ENCODE measurements around the gene MAP2K5.

Gene MAP2K5

DNA sequence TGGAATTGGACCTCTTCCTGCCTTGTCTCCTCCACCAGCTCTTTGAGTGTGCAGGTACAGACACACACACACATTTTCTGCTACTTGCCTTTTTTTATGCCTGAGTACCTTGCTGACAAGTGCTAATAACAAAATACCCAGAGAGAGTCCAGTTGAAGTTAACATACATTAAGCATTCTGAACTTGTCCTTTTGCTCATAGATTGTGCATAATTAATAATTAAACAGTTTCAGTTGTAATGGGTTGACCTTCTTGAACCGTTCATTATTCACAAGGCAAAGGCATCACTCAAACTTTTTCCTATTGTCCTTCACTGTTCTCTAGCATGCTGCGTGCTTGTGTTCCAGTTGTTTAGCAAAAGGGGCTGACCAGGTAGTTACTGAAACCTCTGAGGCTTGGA lies 223.2 kb downstream of the MAP2K5 start:
- DNase-seq = no peak

- DNase-seq = no peak
Observed at GRCh38 chr15:67766968-67767367, 224.5 kb downstream of the MAP2K5 start.

DNA sequence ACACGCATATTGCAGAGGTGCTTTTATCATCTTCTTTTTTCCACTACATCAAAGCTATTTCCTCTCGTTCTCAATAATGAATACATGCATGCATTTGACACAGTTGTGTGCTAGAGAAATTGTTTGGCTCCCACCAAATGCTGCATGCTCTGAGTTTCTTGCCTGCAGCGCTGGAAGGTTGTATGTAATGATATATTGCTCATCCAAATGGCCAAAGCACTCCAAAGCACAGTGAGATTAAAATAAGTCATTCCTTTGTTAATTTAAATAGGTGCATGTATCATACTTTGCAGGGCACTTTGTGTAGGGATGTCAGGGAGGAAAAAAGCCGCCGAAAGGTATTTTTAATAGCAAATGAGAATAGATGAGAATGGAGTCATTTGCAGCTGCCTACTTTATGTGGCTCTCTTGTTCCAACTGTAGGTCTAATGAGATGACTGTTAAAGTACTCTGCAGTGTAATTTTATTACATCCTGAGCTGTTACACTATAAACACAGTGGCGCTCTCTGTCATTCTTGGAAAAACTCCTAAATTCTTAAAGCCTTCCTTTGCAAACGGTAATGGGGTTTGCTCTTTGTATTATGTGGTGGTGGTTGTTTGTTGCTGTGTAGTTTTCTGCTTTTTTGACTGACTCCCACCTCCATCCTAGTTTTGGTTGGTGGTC lies 225.9 kb downstream of the MAP2K5 start:
- DNase-seq = no peak

DNA sequence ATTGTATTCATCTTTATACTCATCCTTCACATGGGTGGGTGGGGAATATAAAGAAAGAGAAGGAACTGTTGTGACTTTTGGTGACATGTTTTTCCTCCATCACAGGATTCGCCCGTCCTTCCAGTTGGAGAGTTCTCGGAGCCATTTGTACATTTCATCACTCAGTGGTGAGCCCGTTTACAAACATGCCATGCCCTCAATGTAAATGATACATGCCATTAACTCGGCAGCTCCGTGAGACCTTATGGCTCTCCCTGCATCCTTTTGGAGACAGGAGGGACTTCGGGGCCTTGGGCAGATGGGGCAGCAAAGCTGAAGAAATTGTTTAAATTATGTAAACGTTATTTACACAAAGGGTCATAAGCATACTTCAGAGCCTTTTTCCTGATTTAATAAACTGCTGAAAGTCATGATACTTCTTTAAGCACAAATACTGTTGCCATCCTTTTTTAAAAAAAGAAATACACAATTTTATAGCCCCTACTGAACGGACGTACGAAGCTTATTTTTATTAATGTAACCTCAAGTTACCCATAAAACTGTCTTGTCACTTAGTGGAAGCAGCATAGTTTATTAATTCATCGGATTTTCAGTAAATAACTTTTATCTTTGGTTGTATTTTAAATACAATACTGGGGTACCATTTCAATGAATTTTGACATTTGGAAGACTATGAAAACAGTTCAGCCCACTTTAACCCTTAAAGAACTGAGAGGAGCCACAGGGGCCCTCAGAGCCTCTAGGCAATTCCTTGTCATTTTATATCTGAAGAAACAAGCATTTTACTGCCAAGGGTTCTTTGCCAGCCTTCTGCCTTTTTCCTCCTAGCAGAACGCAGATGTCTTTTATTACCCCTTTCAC lies 227.2 kb downstream of the MAP2K5 start:
- DNase-seq = no peak

GRCh38 chr15:67770358-67770628 lies 227.8 kb downstream of the MAP2K5 start:
- DNase-seq = no peak

DNA sequence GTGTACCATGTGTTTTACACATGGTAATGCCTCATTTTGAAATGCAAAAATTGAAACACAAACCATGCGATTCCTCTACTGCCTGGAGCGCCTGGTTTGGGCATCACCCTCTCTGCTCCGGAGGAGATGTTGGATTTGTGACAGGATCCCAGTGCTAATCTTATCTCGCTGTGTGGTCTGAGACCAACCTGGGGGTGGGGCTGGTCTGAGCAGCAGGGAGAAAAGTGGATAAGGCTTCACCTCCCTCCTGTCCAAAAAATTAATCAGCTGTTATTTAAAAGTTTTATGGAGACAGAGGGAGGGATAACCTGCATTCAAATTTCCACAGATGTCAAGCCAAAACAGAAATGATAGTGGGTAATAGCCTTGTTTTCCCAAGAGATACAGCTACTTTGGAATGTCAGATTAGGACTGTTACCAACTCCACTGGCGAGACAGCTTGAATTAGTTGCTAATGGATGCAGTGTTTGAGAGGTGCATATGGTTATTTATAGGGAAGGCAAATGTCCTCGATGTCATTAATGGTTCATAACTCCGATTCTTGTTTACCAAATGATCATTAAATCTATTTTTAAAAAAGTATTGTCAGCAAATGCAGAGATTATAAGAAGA lies 228.8 kb downstream of the MAP2K5 start:
- no peak for DNase-seq

DNA sequence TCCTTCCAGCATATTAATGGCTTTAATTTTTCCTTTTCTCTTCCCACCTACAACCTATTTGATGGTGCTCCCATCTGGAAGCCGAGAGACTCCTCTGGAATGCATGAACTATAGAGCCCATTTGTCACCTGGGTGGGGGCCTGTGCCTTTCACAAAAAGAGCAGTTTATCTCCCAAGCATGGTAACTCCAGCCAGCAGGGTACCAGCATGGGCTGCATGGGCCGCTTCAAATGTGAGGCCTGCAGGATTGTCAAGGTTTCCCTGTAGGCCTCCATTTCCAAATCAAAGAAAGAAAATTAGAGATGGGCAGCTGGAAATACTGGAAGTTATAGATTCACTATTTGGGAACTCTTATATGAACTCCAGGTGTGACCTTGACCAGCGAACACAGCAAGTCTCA lies 232.1 kb downstream of the MAP2K5 start:
- no peak for DNase-seq

- DNase-seq = no peak
Observed at GRCh38 chr15:67775250-67775649, 232.7 kb downstream of the MAP2K5 start.

DNA sequence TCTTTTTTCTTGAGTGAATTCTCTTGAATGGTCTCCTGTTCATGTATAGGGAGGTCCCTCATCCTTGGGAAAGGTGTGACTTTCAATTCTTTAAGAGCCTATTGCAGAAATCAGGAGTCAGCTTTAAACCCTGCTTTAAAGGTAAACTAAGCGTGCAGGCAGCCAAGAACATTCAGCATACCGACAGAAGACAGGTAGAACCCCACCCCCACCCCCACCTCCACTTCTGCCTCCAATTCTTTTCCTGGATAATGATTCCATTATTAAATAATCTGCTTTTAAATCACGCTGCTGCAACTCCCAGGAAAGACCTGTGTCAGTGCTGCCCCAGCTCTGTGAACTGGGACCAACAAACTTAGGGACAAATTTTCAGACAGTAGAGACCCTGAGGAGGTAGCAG lies 233.5 kb downstream of the MAP2K5 start:
- no peak for DNase-seq

DNA sequence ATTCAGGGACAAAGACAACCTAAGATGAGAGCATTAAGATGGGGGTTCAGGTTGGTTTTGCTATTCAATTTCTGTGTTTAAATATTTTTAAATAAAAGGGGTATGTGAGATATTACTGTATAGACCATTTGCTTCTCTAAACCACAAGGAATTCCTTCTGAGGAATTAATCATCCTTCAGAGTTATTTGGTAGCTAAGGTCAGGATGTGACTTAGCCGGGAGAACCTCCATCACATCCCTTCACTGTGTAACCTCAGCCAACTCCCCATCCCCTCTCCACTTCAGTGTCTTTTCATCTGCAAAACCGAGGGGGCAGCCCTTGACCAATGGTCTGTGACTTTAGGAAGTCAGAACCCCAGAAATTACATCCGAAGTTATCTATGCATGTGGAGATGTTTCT lies 234.1 kb downstream of the MAP2K5 start:
- DNase-seq = no peak

GRCh38 chr15:67777071-67777470 lies 234.6 kb downstream of the MAP2K5 start:
- no peak for DNase-seq

GRCh38 chr15:67777773-67778172 lies 235.3 kb downstream of the MAP2K5 start:
- no peak for DNase-seq

DNA sequence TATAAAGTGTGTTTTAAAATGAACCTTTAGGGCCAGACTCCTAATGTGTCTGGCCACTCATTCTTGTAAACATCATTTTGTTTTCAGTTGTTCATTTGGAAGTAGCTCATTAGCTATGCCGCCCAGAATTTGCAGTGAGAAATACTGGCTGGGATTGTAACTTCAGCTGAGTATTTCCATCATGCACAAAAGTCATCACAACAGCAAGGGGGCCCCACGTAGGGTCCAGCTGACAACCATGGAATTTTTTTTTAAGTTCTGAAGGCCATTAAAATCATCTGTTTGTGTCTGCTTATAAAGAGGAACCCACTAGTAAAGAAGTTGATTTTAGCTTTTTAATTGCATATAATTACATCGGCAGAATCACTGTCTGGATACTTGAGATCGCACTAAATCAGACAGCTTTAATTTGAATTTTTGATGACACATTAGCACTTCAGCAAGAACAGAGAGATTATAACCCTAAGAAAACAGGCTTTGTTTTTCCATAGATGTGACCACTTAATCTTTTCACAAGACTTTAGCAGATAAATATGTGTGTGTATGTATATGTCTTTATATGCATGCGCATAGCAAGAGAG lies 236.6 kb downstream of the MAP2K5 start:
- no peak for DNase-seq

GRCh38 chr15:67779549-67780111 lies 237.1 kb downstream of the MAP2K5 start:
- no peak for DNase-seq

DNA sequence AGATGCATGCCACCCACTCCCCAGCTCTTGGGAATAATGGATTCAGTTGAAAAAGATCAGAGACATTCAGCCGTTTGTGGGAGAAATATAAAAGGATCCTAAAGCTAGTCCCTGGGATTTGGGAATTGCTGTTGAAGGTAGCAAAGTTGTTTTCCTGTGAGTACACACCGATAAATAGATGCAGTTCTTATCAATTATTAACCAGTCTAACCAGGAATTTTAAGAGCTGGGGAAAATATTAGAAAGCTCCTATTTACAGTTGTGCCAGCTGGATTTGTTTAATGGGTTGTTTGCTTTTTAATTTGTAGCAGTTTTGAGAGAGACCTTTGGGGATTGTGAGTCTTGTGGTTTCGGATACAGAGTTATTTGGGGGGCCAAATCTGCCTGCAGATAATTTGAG lies 238.6 kb downstream of the MAP2K5 start:
- no peak for DNase-seq

GRCh38 chr15:67781907-67782690 lies 239.6 kb downstream of the MAP2K5 start:
- DNase-seq = no peak

GRCh38 chr15:67782691-67782991 lies 240.1 kb downstream of the MAP2K5 start:
- DNase-seq = no peak

- DNase-seq = no peak
Observed at GRCh38 chr15:67783303-67783702, 240.8 kb downstream of the MAP2K5 start.

DNA sequence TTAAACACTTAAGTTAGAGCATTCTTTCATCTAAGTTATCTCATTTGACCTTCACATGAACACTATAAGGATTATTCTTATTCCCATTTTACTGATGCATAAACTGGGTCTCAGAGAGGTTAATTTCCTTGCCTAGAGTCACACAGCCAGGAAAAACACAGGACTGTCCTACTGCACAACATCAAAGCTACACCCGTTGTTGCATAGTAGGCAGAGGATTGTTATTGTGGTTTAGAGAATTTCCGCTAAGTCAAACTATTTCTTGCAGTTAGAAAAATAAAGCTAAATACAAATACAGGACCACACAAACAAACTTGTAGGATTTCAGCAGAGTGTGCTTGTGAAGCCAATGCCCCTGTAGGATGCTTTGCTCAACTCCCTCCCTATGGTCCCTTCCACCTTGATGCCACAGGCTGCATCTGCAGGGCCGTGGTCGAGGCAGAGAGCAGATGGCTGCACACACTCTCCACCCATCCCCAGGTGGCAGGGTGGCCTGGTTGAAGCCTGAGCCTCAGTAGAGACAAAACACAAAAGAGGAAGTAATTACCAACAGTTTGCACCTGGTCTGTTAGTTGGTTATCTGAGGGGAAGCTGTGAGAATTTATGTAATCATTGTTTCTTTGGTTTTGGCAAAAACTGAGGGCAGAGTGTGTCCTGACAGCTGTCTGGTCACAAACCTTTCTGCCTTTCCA lies 241.7 kb downstream of the MAP2K5 start:
- DNase-seq = no peak

DNA sequence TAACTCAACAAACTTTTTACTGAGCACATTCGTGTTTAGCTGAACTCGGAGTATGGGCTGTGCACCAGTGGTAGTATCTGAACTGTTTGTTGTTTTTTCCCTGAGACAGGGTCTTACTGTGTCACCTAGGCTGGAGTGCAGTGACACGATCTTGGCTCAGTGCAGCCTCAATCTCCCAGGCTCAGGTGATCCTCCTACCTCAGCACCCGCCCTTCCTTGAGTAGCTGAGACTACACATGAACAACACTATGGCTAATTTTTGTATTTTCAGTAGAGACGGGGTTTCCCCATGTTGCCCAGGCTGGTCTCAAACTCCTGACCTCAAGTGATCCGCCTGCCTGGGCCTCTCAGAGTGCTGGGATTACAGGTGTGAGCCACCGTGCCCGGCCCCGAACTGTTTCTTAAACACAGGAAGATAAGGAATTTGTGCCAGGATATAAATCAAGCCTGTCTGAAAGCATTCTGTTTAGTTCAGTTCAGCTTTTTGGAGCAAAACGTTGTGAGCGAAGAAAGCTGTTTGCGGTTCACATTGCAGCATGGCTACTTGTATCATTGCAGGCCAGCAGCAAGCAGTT lies 242.4 kb downstream of the MAP2K5 start:
- no peak for DNase-seq

GRCh38 chr15:67785431-67785830 lies 242.9 kb downstream of the MAP2K5 start:
- DNase-seq = no peak

DNA sequence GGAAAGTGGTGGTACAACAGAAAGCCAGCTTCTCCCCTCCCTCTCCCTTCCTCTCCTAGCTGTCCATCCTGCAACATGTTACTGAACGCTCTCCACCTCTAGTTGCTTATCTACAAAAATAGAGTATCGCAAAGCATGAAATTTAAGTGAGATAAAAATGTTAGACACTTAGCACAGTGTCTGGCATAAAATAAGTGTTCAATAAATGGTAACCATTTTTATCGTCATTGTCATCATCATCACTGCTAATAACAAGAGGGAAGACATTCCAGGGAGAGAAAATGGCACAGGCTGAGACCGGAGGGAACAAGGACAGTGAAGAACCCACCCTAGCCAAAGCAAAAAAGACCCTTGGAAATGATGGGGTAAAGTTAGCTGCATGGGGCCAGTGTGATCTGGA lies 244.1 kb downstream of the MAP2K5 start:
- DNase-seq = no peak

Data from left hindlimb (tissue), 1 donor.